Dedifferentiated amniotic fluid mesenchymal stem cell (primary cell): Measurements from ENCODE around the gene CRTC1.
"Not testable (repeated sequence)": the region's sequence is repeated elsewhere in the genome, so short reads cannot be mapped to it uniquely, and the experiment has no call there.

Source experiments
- DNase-seq: peaks from one replicate; pipeline ENCODE4 v3.0.0-alpha.2; 2016; ENCODE audit errors: extremely low spot score

Gene CRTC1

DNA sequence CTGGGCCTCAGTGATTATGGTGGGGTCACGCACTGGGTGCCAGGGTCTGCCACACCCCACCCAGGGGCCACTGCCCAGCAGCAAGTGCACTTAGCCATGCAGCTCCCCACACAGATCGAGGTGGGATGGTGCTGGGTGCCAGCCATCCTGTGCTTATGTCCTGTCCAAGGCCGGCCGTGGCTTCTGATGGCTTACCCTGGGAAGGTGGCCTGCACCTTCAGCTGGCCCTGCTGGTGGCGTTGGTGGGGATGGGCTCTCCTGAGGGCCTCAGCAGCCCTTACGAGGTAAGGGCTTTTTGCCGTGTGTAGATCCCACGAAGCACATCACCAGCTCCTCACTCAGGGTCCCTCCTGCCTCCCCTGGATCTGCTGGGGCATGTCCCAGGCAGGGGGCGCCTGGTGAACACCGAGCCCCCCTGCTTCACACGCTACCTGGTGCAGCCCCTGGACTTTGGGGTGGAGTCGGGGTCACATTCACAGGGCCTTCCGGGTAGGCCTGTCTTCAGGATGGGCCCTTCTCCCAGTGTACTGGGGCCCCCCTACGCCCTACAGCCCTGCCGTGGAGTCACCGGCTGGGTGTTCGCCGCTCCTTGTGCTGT, 46.6 kb downstream of the CRTC1 start:
- no peak for DNase-seq

GRCh38 chr19:18730885-18731513, 47.5 kb downstream of the CRTC1 start:
- DNase-seq = no peak

DNA sequence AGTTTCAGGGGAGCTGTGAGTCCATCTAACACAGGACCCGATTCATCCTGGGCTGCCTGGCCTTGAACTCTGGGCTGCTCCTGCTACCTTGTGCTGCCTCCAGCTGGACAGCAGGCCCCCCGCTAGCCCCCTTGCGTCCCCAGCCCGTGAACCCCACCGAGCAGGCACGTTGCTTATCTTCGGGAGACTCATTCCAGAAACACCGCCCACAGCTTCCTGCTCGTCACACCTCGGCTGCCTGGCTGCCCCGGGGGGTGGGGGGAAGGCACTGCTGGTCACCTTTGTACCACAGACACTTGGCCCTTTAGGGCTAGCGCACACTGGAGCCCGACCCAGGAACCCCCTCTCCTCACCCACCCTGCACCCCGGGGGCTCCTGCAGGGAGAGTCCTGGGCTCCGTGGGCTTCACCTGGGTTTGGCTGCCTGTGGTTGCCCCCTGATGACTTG, 48.1 kb downstream of the CRTC1 start:
- DNase-seq = no peak

DNA sequence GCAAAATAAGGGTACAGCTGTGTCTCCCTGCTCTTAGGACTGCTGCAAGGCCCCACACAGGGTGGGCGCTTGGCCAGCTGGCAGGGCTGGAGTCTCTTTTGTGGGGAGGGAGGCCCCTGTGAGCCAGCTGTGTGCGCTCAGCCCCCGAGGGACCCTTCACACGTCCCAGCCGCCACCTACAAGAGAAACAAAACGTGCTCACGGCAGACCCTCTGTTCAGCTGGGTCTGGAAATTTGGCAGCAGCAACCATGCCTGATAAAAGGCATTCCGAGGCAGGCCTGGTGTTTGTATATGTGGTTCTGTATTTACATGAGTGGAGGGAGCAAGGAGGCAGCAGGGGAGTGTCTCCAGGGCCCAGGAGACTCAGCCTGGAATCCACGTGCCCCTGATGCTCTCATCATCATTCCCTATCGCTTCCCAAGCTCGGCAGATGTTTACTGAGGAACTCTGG, 49.7 kb downstream of the CRTC1 start:
- DNase-seq = no peak

GRCh38 chr19:18733762-18734332, 50.4 kb downstream of the CRTC1 start:
- DNase-seq = not testable (repeated sequence)

DNA sequence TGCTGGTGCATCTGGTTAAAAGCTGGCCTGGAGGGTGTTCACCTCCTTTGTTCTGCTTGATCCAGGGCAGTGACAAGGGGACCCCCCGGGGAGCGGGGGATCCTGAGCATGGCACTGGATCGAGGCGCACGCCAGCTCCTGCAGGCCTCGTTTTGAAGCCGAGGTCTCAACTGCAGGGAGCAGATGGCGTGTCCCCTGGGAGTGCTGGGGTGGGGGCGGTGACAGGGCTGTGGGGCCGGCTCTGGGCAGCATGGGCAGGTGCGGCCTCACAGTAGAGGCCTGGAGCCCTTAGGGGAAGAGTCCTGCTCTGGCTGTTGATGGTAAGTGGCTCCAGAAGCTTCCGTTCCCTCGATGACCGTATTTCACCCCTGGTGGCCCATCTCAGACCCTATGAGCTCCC, 51.8 kb downstream of the CRTC1 start:
- no peak for DNase-seq

GRCh38 chr19:18735752-18736151, 52.3 kb downstream of the CRTC1 start:
- no peak for DNase-seq

DNA sequence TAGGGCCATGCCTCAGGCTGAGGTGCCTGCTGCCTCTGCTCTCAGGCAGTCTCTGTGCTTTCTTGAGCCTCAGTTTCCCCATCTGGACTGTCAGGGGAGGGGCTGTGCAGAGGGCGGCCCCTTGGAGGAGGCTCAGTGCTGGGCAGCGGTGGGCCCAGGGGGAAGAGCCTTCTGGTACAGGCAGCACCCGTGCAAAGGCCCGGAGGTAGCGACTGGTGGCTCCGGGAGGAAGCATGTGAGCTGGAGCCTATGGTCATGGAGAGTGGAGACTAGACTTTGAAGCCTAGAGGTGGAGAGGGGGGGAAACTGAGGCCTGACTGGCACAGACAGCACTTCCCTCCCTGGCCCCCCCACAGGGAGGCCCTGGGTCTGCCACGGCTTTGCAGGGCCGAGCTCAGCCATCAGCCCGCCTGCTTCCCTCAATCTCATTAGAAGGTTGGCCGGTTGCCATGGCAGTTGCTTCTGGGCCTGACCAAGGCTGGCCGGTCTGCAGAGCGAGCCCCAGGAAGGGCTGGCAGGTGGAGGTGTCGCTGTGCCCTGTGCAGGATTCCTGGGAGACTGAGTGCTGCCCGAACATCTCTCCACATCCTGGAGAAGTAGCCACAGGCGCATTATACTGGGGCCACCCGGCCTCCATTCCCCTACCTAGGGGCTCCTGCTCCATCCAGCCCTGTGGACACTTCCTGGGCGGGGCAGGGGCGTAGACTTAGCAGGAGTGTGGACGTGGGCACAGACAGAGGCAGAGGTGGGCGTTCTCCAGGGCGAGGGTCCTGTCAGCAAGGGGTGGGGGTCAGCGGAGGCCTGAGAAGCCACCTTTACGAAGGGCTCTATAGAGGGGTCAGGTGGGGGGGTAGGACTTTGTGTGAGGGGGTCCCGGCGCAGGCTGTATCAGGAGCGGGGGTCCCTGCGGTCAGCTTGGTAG, 53.2 kb downstream of the CRTC1 start:
- no peak for DNase-seq

DNA sequence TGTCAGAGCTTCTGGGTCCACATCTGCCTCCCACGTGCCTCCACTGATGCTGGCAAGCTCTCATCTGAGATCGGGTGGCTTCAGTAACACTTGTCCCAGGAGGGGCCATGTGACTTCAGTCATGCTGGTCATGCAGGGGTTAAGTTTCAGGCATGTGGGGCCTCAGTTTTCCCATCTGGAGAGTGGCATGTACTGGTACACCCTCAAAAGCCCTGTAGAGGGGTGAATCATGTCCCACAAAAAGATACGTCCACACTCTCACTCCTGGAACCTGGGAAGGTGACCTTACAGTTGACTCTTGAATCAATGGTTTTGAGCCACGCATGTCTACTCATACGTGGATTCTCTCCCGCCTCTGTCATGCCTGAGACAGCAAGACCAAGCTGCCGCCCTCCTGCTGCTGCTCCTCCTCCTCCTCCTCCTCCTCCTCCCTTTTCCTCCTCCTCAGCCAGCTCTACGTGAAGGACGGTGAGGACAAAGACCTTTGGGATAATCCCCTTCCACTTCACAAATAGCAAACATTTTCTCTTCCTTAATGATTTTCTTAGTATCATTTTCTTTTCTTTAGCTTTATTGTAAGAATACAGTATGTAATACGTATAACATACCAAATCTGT, 54.0 kb downstream of the CRTC1 start:
- DNase-seq = no peak

GRCh38 chr19:18737954-18738351, 54.5 kb downstream of the CRTC1 start:
- no peak for DNase-seq

GRCh38 chr19:18738961-18739690, 55.6 kb downstream of the CRTC1 start:
- no peak for DNase-seq

DNA sequence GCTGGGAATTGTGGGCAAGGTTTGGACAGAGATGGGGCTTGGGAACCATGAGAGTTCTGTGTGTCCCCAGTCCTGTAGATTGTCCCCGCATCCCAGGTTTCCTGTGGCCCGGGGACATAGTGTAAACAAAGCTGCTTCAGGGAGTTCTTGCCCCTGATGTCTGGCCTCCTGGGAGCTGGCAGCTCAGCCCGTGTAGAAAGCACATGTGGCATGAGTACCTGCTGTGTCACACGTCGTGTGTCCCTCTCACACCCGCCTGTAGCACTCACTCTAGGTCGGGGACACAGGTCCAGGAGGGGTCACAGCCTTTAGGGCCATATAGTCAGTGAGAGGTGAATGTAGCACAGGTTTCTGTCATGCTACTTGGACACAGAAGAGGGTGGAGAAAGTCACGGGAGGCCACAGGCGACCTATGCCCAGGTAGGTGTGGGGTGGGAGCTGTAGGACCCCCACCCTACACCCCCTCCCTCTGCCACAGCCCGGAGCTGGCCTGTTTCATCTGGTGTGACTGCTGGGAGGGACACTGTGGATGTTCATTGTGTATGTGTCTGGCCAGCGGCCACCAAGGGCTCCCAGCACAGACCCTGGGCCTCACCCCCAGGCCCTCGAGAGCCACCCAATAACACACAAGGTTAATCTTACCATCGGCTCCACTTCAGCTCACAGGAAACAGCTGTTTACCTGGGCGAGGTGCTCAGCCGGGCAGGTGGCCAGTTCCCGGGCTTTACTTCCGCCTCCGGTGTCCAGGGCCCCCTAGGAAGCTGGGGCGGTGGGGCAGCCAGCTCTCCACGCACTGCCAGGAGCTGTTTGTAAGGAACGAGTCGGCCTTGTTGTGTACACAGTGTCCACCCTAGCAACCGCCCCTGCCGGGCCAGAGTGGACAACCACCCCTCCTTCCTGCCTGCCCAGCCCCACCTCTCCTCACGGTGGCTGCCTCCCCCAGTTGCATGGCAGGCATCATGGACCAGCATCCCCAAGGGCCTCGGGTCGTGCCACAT, 57.9 kb downstream of the CRTC1 start:
- DNase-seq = no peak

DNA sequence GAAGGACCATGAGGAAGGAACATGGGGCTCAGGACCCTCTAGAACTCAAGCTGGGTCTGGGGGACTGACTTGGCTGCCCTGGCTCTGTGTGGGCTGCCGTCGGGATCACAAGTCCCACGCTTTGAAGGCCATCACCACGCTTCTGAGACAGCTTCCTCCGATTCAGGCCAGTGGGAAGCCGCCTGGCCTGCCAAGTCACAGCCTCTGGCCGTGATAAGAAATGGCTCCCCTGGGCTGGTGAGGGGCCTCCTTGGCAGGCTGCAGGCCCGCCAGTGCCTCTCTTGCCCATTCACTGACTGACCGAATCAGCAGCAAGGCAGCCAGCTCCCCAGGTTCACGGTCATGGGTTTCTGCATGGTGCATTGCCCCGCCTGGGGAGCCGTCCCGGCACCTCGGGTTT, 58.8 kb downstream of the CRTC1 start:
- no peak for DNase-seq

- DNase-seq = no peak
Measured at GRCh38 chr19:18742838-18743783, 59.6 kb downstream of the CRTC1 start.

GRCh38 chr19:18743784-18744418, 60.4 kb downstream of the CRTC1 start:
- DNase-seq = no peak

- no peak for DNase-seq
Measured at GRCh38 chr19:18745012-18745735, 61.7 kb downstream of the CRTC1 start.

DNA sequence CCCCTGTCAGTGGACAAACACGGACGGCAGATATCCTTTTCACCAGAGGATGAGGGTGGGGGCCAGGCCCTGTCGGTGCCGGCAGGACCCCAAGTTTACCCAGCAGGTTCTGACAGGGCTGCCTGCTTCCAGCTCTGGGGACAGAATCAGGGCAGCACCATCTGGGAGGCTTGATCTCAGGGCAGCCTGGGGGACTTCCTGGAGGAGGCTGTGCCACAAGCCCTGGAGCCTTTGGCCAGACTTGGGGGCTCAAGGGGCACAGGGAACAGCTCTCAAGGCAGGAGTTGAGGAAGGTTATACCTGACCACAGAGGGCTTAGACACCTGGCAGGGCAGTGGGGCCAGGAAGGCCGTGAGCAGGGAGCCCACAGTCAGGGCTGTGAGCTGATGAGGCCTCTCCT, 62.5 kb downstream of the CRTC1 start:
- DNase-seq = no peak
